Activated CD4-positive, alpha-beta T cell treated with anti-CD3 and anti-CD28 coated beads, Interleukin-2, Interleukin-4, amounts not matched to agents 100 ng/mL and 50 ng/mL, durations not matched to agents 16 hours and 8 hours (primary cell): ENCODE data around the gene SMARCC1.
"Not testable (repeated sequence)": the region's sequence is repeated elsewhere in the genome, so short reads cannot be mapped to it uniquely, and the experiment has no call there.

Experiments
- DNase-seq: peaks from one replicate; pipeline ENCODE4 v3.0.0-alpha.2; 2020; ENCODE audit warnings: low spot score

SMARCC1 gene

DNA sequence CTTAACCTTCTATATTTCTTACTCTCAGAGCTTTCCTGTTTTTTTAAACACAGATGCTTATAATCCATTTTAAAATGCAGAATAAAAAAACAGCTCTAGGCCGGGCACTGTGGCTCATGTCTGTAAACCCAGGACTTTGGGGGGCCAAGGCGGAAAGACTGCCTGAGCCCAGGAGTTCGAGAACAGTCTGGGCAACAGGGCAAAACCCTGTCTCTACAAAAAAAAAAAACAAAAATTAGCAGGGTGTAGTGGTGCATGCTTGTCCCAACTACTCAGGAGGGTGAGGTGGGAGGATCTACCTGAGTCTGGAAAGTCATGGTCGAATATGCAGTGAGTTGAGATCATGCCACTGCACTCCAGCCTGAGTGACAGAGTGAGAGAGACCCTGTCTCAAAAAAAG is 15.5 kb downstream of the SMARCC1 start:
- no peak for DNase-seq

GRCh38 chr3:47762233-47762632 is 19.5 kb downstream of the SMARCC1 start:
- no peak for DNase-seq

- DNase-seq: no peak
Measured at GRCh38 chr3:47761046-47761445, 20.6 kb downstream of the SMARCC1 start.

DNA sequence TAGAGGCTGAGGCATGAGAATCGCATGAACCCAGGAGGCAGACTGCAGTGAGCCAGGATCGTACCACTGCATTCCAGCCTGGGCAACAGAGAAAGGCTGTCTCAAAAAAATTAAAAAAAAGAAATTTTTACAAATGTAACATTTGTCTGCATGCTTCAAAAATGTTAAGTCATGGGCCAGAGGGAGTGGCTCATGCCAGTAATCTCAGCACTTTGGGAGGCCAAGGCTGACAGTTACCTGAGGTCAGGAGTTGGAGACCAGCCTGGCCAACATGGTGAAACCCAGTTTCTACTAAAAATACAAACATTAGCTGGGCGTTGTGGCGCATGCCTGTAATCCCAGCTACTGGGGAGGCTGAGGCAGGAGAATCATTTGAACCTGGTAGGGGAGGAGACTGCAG is 21.5 kb downstream of the SMARCC1 start:
- not testable (repeated sequence) for DNase-seq

GRCh38 chr3:47758261-47759025 is 23.2 kb downstream of the SMARCC1 start:
- no peak for DNase-seq

DNA sequence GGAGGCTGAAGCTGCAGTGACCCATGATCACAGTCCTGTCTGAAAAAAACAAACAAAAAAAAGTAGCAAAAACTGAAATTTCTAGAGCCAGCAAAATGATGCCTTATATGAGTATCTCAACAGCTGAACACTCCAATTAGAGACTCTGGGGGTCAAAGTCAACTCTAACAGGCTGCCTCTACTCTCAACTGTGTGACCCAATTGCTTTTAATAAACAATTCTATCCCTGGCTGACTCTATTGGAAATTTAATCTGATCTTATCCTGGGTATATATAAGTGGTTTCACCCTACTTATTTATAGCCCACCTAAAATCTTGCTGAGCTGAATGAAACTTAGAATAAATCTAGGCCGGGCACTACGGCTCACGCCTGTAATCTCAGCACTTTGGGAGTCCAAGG is 29.0 kb downstream of the SMARCC1 start:
- no peak for DNase-seq

DNA sequence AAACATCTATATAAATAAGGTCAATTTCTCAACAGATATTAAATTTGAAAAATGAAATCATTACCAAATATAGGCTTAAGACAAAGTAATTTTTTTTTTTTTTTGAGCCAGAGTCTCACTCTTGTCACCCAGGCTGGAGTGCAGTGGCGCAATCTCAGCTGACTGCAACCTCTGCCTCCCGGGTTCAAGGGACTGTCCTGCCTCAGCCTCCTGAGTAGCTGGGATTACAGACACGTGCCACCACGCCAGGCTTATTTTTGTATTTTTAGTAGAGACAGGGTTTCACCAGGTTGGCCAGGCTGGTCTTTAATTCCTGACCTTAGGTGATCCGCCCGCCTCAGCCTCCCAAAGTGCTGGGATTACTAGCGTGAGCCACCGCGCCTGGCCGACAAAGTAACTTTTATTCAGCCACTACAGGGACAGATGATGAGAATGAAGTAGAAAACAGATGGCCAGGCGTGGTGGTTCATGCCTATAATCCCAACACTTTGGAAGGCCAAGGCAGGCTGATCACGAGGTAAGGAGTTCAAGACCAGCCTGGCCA is 30.8 kb downstream of the SMARCC1 start:
- DNase-seq: not testable (repeated sequence)

DNA sequence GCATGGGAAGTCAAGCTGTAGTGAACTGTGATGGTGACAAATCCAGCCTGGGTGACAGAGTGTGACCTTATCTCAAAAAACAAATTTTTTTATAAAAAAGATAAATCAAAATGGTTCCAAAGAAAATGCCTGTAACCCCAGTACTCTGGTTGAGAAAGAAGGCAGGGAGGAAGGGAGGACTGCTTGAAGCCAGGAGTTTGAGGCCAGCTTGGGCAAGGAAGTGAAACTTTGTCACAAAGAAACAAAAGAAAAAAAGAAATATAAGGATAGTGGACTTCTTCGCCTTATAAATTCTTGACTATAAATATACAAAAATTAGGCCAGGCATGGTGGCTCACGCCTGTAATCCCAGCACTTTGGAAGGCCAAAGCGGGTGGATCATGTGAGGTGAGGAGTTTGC is 34.1 kb downstream of the SMARCC1 start:
- no peak for DNase-seq

- DNase-seq: no peak
Measured at GRCh38 chr3:47746264-47746663, 35.4 kb downstream of the SMARCC1 start.

- no peak for DNase-seq
Measured at GRCh38 chr3:47743855-47744254, 37.8 kb downstream of the SMARCC1 start.

DNA sequence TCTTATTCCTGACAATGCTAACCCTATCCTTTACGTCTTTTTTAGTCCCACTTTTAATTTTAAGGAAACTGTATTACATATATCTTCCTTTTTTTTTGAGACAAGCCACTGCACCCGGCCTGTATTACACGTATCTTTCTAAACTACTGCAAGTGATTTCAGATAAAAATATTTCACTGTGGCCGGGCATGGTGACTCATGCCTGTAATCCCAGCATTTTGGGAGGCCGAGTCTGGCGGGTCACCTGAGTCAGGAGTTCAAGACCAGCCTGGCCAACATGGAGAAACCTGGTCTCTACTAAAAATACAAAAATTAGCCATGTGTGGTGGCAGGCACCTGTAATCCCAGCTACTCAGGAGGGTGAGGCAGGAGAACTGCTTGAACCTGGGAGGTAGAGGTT is 38.3 kb downstream of the SMARCC1 start:
- DNase-seq: not testable (repeated sequence)

DNA sequence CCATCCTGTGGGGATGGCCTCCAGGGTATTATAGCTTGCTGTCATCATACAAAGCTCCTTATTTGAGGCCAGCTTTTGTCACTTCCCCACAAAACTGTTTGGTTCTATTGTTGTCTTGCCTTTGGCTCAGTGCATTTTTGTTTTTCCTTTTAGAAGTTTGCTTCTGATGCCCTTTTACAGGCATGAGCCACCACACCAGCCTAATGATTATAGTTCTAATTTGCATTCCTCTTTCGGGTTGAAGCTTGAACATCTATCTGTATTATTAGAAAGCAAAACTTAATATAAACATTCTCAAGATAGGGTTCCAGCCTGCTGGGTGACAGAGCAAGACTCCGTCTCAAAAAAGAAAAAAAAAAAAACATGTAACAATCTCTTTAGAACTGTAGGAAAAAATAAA is 39.8 kb downstream of the SMARCC1 start:
- DNase-seq: no peak

DNA sequence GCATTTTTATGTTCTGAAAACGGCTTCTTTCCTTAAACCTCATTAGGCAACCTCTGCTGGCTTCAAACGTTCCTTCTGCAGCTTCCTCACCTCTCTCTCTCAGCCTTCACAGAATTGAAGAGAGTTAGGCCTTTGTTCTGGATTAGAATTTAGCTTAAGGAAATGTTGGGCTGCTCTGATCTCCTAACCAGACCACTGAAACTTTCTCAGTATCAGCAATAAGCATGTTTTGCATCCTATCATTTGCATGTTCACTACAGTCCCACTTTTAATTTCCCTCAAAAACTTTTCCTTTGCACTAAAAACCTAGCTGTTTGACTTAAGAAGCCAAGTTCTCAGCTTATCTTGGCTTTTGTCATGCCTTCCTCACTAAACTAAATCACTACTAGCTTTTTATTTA is 49.5 kb downstream of the SMARCC1 start:
- no peak for DNase-seq

DNA sequence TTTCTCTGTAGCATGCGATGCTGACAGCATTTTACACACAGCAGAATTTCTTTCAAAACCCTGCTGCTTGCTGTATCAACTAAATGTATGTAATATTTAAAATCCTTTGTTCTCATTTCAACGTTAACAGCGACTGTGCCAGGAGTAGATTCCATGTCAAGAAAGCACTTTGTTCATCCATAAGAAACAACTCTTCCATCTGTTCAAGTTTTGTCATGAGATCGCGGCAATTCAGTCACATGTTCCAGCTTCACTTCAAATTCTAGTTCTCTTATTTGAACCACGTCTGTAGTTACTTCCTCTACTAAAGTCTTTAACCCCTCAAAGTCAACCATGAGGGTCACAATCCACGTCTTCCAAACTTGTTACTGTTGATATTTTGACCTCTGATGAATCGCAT is 50.6 kb downstream of the SMARCC1 start:
- DNase-seq: no peak

- no peak for DNase-seq
Measured at GRCh38 chr3:47722859-47723258, 58.8 kb downstream of the SMARCC1 start.

DNA sequence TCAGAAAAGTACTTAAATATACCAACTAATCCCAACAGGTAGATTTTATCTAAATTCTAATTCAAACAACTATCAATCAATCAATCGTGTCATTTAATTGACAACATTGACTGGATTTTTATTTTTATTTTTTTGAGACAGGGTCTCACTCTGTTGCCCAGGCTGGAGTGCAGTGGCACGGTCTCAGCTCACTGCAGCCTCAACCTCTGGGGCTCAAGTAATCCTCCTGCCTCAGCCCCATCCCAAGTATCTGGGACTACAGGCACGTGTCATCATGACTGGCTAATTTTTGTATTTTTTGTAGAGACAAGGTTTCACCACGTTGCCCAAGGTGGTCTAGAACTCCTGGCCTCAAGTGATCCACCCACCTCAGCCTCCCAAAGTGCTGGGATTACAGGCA is 64.2 kb downstream of the SMARCC1 start:
- not testable (repeated sequence) for DNase-seq

GRCh38 chr3:47716656-47717055 is 65.0 kb downstream of the SMARCC1 start:
- no peak for DNase-seq

DNA sequence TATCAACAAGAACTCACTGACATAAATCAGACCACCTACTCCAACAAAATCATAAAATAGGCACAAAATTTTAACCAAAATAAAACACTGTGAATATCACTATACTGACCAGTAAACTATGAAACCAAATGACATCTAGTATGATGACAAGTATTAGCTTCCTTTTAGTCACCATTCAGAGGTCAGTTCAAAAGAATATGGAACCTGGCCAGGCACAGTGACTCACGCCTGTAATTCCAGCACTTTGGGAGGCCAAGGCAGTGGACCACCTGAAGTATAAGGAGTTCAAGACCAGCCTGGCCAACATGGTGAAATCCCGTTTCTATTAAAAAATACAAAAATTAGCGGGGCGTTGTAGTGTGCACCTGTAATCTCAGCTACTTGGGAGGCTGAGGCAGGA is 65.8 kb downstream of the SMARCC1 start:
- DNase-seq: no peak

GRCh38 chr3:47714606-47715005 is 67.1 kb downstream of the SMARCC1 start:
- DNase-seq: no peak

DNA sequence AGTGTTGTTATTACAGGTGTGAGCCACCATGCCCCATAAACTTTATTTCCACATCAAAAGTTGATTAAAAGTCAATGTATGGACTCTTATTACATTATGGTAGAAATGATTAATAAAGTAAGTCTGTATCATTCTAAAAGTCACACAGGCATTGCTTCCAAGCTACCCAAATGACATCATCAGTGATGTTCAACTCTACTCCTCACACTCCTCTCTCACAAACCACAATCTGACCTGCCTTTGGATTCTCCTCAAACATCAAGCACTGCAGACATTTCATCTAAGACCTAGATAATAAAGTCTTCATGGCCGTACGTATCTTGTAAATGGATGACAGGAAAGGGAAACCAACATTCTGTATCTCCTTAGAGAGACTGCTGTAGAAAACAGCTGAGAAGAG is 68.0 kb downstream of the SMARCC1 start:
- DNase-seq: no peak

- DNase-seq: no peak
Measured at GRCh38 chr3:47712398-47712797, 69.3 kb downstream of the SMARCC1 start.

- DNase-seq: no peak
Measured at GRCh38 chr3:47711596-47711995, 70.1 kb downstream of the SMARCC1 start.

DNA sequence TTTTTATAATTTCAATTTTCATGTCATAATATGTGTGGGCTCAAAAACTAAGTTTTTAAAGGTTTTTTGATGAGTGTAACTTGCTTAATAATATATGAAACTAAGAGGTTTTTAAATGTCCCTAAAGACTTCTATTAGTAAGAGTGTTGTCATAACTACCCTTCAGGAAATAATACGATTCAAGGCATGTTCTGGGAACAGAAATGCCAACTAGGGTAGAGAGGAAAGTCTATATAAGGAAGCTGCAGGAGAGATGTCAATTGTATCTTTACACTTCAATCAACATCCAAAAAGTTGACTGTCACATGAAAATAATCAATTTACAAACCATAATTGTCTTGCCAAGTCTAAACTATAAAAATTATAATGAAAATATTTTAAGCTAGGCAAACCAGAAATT is 76.3 kb downstream of the SMARCC1 start:
- no peak for DNase-seq

- DNase-seq: no peak
Measured at GRCh38 chr3:47704237-47704612, 77.5 kb downstream of the SMARCC1 start.
